Esophagus muscularis mucosa (tissue), 4 donors: ENCODE data around the gene TMOD3. TPM values are rescaled to one million over a fixed set of nuclear protein-coding genes. Genes with fewer than 3 reads are reported as not detected.

Experiments used
- DNase-seq: peaks from one replicate; pipeline ENCODE4 v3.0.0-alpha.2; 2017; ENCODE audit errors: extremely low spot score
- H3K27ac ChIP-seq, 4 donors: fragments of 200-600 bp; sonication (generic); replicated peaks in 1 of 4; 1 replicate in 3 of 4; 2 replicates in 1 of 4; pipeline ENCODE4 v1.5.1; 2016 to 2019; ENCODE audit warnings: mild to moderate bottlenecking in 1 of 4
- H3K27me3 ChIP-seq, 4 donors: fragments of 200-600 bp; sonication (generic); one replicate each; pipeline versions ENCODE4 v1.5.1 to v1.6.0; 2016 to 2019
- H3K36me3 ChIP-seq, 4 donors: fragments of 200-600 bp; sonication (generic); one replicate each; pipeline ENCODE4 v1.5.1; 2016 to 2019
- H3K4me1 ChIP-seq, 4 donors: fragments of 200-600 bp; sonication (generic); one replicate each; pipeline ENCODE4 v1.5.1; 2016 to 2019
- H3K4me3 ChIP-seq, 4 donors: fragments of 200-600 bp; sonication (generic); 1 replicate in 2 of 4; 2 replicates in 2 of 4; pipeline ENCODE4 v1.5.1; 2016 to 2019; ENCODE audit warnings: mild to moderate bottlenecking in 4 of 4, moderate library complexity in 1 of 4
- H3K9me3 ChIP-seq, 4 donors: fragments of 200-600 bp; sonication (generic); 1 replicate in 3 of 4; 2 replicates in 1 of 4; pipeline ENCODE4 v1.5.1; 2016 to 2019
- EP300 ChIP-seq: sonication (generic); formaldehyde crosslinking; IDR thresholded peaks from one replicate; pipeline ENCODE4 v1.6.1; 2017; ENCODE audit warnings: antibody characterized with exemption
- POLR2A ChIP-seq: fragments of 450-650 bp; IDR thresholded peaks from one replicate; pipeline ENCODE4 v1.6.1; 2017; ENCODE audit warnings: antibody characterized with exemption, moderate library complexity, mild to moderate bottlenecking, low read depth
- POLR2AphosphoS5 ChIP-seq, 2 donors: sonication (generic); formaldehyde crosslinking; IDR thresholded peaks; one replicate each; pipeline ENCODE4 v1.6.1; 2017; ENCODE audit warnings: antibody characterized with exemption in 2 of 2
- WGBS: methylation state at CpG from one replicate; pipeline ENCODE4 v1.1.5; 2018; 5-methylcytosine and 5-hydroxymethylcytosine counted together
- intact Hi-C: fragments of 100-400 bp; cut with DNase I; formaldehyde crosslinking; loops from one replicate; pipeline ENCODE4 v1.15.1; 2023
- total RNA-seq, 4 donors: library from RNA; depleted of rRNA; stranded (reverse); fragments of >200 nt; gene quantifications; one replicate each; pipeline versions ENCODE4 v1.1.0 to v1.2.1, GENCODE V29; 2016
- TF ChIP-seq, protein P1 (sequence below), 3 experiments: fragments of 200-600 bp in 2 of 3; fragments of 450-650 bp in 1 of 3; sonication (generic) in 2 of 3; IDR thresholded peaks; one replicate each; pipeline ENCODE4 v1.5.1; 2017 to 2019; ENCODE audit warnings: antibody characterized with exemption in 3 of 3, mild to moderate bottlenecking in 2 of 3, moderate library complexity in 1 of 3

TMOD3 gene
- total RNA-seq, 4 donors from 2014 or later: 16.2 to 27.9 (median 24.7) TPM

DNA sequence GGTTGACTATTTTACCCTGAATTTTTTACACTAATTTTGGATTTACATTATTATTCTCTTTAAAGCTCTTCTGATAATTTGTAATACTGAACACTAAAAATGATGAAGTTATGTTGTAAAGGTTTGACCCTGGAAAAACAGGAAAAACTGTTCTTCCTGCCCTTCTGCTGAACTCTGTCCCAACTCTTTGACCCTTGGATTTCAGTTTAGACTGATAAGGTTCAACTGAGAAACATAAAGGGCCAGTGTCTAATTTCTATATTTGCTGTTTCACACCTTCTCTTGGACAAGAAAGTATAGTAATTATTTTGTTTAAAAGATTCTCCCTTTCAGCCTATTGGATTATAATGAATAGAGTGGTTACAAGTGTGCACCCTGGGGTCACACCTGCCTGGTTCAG lies 12.8 kb upstream of the TMOD3 start:
- H3K4me1 ChIP-seq: no peaks in the 10 kb centered on the region
- no peak for DNase-seq
- intact Hi-C loops: no loop called here

DNA sequence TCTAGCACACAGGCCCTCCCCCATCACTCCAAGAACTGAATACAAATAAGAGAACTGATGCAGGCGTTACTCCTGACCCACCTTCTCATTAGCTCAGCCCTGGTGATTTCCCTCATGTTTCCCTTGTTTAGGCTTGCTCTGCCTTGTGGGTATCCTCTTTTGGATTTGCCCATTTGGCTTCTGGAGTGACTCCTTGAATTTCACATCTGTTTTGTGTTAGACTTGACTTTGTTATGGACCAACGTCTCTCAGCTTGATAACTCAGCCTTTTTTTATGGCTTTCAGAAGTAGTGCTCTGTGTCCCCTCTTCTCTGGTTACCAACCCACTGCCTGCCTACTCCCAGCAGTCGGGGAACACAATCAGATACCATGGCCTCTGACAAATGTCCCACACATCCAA lies 11.3 kb upstream of the TMOD3 start:
- Histone ChIP-seq H3K4me3 (no peak overlapping the region), H3K4me1 (no peaks in the 10 kb centered on the region), H3K27ac (no peak overlapping the region), H3K9me3 (peaks cover 0 to 11% (median 8%) of the 10 kb centered on the region in 4 donors), H3K27me3 (no peaks in the 10 kb centered on the region), H3K36me3 (peaks cover 0 to 25% (median 3%) of the 10 kb centered on the region in 4 donors)
- no peak for DNase-seq
- WGBS: 89% methylated on average over 3 of the region's 3 CpGs
- TF ChIP-seq POLR2AphosphoS5 (IDR thresholded peaks at IDR 0.05) (no peak), POLR2A (no peak), EP300 (no peak)
- TF ChIP-seq, protein P1, sequence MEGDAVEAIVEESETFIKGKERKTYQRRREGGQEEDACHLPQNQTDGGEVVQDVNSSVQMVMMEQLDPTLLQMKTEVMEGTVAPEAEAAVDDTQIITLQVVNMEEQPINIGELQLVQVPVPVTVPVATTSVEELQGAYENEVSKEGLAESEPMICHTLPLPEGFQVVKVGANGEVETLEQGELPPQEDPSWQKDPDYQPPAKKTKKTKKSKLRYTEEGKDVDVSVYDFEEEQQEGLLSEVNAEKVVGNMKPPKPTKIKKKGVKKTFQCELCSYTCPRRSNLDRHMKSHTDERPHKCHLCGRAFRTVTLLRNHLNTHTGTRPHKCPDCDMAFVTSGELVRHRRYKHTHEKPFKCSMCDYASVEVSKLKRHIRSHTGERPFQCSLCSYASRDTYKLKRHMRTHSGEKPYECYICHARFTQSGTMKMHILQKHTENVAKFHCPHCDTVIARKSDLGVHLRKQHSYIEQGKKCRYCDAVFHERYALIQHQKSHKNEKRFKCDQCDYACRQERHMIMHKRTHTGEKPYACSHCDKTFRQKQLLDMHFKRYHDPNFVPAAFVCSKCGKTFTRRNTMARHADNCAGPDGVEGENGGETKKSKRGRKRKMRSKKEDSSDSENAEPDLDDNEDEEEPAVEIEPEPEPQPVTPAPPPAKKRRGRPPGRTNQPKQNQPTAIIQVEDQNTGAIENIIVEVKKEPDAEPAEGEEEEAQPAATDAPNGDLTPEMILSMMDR (IDR thresholded peaks at IDR 0.05): no peak
- intact Hi-C loops: no loop called here

More for the DNA sequence above, 12.8 kb upstream of the TMOD3 start:
- Histone ChIP-seq H3K9me3 (peaks cover 0 to 7% (median 5%) of the 10 kb centered on the region in 4 donors), H3K4me3 (no peak overlapping the region), H3K27me3 (no peaks in the 10 kb centered on the region), H3K36me3 (peaks cover 0 to 34% (median 10%) of the 10 kb centered on the region in 4 donors), H3K27ac (no peak overlapping the region)
- no peak for TF ChIP-seq POLR2A
- TF ChIP-seq, protein P1 (IDR thresholded peaks at IDR 0.05): no peak
- no peak for TF ChIP-seq EP300
- no peak for TF ChIP-seq POLR2AphosphoS5 (IDR thresholded peaks at IDR 0.05)

DNA sequence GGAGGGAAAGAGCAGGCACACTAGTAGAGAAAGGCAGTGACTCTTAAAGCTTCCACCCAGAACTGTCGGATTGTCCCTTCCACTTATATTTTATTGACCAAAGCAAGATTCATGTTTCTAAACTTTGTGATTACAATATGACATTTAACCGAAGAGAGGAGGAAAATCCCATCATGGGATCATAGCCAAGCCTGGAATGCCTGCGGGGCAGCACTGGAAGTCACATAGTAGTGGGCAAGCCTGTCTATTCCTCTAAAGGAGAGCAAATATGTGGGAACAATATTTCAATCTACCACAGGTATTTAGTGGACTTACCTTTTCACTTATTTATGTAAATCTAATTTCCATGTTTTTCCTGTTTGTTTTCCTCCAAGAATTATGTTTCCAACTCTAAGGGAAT lies 3.8 kb upstream of the TMOD3 start:
- no peak for TF ChIP-seq POLR2A
- no peak for TF ChIP-seq POLR2AphosphoS5 (IDR thresholded peaks at IDR 0.05)
- no peak for TF ChIP-seq EP300
- TF ChIP-seq, protein P1 (IDR thresholded peaks at IDR 0.05): no peak
- DNase-seq: no peak
- H3K27ac ChIP-seq: no peak overlapping the region
- no peak overlapping the region for H3K4me3 ChIP-seq
- peaks cover 0 to 11% (median 8%) of the 10 kb centered on the region in 4 donors for H3K9me3 ChIP-seq
- no peaks in the 10 kb centered on the region for H3K27me3 ChIP-seq
- peaks cover 0 to 12% (median 5%) of the 10 kb centered on the region in 4 donors for H3K4me1 ChIP-seq
- H3K36me3 ChIP-seq: no peaks in the 10 kb centered on the region
- 72% methylated on average over 3 of the region's 3 CpGs for WGBS
- intact Hi-C loops: loop anchor here (2.0 kb wide), 1 partner anchor 63 kb away; no protein-coding TSS in a partner anchor

DNA sequence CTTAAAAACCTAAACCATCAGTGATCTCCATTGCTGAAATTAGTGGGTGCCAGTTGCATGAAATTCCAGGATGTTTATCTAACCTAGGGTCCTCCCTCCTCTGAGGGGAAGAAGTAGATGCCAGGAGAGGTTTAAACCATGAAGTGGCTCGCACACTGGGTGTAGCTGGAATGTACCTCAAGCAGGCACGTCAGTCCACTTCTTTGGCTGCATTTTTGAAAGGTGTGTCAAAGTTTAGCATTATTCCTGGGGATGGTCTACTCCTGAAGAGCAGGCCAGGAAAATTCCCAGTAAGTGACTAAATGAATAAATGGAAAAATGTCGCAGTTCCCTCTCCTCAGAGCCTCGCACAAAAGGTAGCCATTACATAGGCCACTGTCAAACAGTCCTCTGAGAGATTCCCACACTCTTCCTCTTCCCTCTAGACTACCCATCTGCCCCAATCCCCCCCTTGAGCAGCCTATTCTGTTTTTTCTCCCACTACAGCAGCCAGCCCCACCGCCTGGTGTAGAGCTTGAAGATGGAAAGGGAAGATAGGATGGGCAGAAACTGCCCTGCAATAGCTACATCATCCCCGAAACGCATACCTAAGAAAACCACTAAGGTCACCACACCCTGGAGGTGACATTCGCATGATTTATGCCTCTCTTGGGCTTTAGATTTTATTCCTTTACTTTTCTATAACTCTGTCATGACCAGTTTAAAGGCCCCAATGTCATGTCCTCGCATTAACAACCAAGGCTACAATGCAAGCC lies 655 bp upstream of the TMOD3 start:
- Histone ChIP-seq H3K4me1 (peaks cover 14 to 40% (median 24%) of the 10 kb centered on the region in 4 donors), H3K4me3 (peak overlapping the region; percentile 87 to 97 (median 94)), H3K27ac (peak overlapping the region; percentile 88 to 93 (median 92)), H3K27me3 (no peaks in the 10 kb centered on the region), H3K9me3 (no peaks in the 10 kb centered on the region), H3K36me3 (no peaks in the 10 kb centered on the region)
- DNase-seq: no peak
- 83% methylated on average over 9 of the region's 9 CpGs for WGBS
- intact Hi-C loops: no loop called here
- TF ChIP-seq EP300 (no peak), POLR2AphosphoS5 (IDR thresholded peaks at IDR 0.05) (no peak), POLR2A (no peak)
- TF ChIP-seq, protein P1 (IDR thresholded peaks at IDR 0.05): no peak
